Eye (tissue), 1 donor: ENCODE measurements around the gene CD3D.
"Not testable (repeated sequence)": the region's sequence is repeated elsewhere in the genome, so short reads cannot be mapped to it uniquely, and the experiment has no call there.

Source experiments
- DNase-seq: peaks from one replicate; pipeline ENCODE4 v3.0.0-alpha.2; 2015

The CD3D gene

DNA sequence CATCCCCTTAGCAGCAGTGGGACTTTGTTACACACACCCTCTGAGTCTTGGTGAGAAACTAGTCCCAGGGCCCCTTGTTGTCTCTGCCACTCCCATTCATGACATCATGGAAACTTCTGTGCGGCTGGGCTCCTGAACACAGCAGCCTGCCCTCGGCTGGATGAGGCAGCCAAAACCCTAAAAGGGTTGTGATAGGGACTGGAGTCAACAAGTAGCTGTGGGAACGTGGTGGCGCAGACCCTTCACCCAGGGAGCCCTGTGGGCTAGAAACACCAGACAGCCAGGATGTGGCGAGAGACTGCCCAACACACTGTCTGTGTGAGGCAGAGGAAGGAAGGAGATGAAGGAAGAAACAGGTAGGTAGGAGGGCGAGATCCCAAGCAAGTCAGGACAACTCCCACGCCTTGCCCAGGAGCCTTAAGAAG is 3.9 kb downstream of the CD3D start:
- DNase-seq, result no peak

DNA sequence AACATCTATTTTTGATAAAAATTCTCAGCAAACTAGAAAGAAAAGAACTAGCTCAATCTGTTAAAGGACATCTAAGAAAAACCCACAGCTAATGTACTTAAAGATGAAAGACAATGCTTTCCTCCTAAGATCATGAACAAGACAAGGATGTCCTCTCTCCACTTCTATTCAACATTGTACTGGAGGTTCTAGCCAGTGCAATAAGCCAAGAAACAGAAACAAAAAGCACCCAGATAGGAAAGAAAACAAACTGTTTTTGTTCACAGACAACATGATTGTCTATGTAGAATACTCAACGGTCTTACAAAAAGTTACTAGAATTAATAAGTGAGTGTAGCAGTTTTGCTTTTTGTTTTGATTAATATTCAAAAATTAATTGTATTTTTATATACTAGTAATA is 7.8 kb downstream of the CD3D start:
- DNase-seq, result no peak

DNA sequence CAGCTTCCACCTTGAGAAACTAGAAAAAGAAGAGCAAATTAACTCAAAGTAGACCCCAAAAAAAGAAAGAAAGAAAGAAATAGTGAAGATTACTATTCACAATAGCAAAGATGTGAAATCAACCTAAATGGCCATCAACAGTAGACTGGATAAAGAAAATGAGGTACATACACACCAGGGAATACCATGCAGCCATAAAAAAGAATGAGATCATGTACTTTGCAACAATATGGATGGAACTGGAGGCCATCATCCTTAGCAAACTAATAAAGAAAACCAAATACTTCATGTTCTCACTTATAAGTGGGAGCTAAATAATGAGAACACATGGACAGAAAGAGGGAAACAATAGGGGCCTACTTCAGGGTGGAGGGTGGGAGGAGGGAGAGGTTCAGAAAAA is 13.8 kb downstream of the CD3D start:
- no peak for DNase-seq

DNA sequence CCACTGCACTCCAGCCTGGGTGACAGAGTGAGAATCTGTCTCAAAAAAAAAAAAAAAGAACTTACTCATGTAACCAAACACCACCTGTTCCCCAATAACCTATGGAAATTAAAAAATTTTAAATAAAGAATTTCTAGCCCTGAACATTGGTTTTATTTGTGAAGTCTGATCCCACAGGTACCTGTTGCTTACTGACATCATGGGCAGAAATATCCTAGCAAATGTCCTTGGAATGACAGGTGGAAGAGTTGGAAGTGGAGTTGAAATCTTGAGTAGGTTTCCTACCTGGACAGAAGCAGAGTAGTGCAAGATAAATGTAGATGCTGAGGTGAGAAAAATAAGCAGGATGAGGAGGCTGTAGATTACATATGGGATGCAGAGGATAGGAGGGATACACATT is 17.2 kb downstream of the CD3D start:
- DNase-seq, result no peak

DNA sequence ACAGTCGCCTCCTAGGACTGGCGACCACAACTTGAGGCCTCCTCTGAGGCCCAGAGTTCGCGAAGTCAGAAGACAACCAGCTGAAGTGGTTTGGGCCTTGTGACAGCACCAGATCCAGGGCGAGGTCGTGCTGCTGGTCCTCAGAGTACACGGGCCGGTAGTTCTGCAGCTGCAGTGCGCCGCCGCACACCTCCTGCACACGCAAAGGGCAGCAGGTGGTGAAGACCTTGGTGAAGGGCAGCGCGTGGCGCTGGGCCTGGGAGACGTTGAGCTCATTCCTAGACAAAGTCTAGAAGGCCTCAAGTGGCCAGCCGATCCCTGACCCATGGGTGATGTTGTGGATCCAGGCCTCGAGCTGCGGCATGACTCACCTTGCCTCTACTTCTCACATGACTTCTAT is 19.8 kb downstream of the CD3D start:
- no peak for DNase-seq

DNA sequence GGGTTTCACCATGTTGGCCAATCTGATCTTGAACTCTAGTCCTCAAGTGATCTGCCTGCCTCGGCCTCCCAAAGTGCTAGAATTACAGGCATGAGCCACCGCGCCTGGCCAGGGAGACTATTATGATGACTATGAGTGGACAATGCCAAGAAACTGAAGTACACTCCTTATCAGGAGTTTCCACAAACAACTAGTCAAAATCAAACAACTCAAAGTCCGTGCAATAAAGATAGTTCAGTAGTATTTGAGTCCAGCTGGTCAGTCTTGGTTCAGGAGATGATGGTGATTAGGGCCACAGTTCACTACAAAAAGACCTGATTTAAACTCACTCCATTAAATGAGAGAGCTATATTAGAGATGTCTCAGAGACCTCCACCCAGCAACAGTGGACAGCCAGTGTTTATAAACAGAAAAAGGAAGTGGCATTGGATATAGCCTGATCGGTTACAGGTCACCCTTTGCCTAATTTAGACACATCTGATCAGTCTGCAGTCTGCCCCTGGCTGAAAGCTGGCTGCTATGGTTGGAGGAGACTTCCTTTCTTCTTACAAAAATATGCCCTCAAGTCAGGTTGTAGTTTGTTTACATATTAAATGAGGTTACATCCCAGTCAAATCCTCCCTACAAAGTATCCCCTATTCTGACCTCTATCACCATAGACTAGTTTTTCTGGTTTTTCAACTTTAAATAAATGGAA is 21.0 kb downstream of the CD3D start:
- DNase-seq, result no peak

DNA sequence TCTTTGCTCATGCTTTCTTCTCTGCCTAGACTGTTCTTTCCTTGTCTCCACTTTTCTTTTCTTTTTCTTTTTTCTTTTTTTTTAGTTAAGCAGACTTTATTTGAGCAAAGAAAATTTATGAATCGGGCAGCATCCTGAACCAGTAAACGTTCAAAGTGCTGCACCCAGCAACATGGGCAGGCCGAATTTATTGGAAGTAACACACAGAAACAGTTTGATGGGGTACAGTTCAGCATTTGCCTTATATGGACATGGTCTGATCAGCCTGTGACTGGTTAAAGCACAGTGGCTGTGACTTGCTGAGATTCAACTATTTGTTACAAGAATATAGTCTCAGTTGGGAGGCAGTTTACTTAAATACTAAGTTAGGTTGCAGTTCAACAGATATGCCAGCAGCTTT is 22.0 kb downstream of the CD3D start:
- DNase-seq, result no peak

DNA sequence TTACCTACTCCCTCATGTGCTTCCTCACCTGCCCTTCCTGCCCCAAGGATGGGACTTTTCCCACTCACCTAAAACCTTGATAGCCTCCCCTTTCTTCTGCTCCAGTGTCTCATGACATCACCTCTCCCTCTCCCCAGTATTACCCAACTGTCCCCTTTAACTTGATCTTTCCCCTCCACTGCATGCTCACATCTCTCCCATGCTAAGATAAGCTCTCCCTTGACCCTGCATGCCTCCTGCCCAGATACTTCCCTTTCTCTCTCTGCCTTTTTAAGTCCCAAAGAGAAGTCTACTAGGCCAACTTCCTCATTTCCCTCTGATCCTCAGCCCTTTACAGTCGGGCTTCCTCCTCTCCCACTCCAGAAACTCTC is 23.2 kb downstream of the CD3D start:
- no peak for DNase-seq

DNA sequence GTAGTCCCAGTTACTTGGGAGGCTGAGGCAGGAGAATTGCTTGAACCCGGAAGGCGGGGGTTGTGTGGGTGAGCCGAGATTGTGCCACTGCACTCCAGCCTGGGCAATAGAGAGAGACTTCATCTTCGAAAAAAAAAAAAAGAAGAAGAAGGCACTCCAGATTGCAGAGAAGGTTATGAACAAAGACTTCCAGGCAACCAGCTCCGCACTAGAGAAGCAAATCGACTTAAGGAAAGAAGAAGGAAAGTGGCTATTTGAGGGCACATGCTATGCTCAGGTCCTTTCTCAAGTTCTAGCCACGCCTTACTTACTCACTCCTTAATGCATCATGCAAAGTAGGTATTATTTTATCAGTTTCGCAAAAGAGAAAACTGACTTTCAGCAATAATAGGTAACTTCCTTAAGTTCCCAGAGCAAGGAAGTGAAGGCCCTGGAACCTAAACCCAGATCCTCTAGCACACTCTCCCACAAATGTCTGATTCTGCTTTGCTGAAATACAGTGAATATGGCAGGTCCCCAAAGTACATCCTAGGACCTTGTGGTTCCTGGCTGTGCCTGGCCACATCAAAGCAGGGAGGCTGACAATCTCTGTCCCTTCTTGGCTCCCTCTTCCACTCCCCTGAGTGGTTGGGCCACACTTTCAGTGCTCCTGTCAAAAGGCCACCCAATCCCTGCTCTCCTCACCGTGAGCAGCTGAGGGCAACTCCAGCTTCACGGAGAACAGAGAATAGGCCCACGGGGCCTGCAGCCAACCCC is 23.7 kb downstream of the CD3D start:
- DNase-seq, result no peak

DNA sequence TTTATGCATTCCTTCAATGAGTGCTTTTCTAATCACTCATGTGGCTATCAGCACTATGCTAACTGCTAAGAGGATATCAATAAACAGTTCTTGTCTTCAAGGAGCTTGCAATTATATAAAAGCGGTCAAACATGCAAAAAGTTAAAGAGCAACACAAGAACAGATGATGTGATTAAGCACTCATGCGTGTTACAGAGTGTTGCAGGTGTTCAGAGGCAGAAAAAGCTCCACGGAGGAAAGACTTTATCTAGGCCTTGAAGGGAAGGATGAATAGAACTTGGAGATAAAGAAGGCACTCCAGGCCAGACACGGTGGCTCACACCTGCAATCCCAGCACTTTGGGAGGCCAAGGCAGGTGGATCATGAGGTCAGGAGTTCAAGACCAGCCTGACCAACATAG is 24.4 kb downstream of the CD3D start:
- no peak for DNase-seq

DNA sequence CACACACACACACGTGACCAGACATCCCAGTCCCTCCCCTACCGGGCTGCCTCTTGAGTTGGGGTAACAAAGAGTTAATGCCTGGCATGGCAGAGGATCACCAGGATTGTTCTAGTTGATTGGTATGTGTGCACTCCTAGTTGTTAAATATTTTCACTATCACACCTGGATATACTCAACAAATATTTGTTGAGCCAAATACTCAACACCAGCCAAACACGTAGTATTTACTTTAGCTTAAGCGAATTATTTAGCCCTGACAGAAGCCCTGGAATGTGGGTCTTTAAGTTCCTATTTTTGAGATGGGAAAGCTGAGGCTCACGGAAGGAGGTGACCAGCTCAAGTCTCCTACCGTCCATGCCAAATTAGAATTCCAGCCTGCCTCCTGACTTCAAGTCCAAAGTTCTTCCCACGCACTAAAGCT is 27.5 kb downstream of the CD3D start:
- no peak for DNase-seq

DNA sequence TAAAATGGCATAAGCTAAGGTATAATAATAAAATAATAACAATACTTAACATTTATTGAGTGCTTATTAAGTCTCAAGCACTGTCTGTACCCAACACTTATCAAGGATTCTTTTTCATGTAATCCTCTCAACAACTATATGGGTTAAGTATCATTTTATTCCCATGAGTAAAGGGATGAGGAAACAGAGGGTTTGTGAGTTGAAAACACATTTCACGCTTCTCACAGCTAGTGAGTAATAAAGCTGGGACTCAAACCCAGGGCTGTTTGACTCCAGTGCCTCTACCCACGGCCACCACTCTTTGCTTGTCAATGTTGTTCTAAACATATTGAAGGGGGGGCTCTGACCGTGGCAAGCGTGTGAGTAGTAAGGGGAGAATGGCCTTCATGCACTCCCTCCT is 29.3 kb downstream of the CD3D start:
- no peak for DNase-seq

DNA sequence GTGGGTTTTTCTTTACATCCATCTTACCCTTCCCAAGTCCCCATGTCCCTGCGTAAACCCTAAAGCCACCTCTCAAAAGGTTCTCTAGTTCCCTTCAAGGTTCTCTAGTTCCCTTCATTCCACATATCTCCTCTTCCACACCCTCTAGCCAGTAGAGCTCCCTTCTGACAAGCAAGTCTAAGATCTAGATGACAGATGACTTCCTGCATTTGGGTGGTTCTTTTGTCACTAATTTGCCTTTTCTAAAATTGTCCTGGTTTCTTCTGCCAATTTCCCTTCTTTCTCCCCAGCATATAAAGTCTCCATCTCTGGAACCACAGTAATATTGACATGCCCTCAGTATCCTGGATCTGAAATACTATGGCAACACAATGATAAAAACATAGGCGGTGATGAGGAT is 30.2 kb downstream of the CD3D start:
- no peak for DNase-seq

DNA sequence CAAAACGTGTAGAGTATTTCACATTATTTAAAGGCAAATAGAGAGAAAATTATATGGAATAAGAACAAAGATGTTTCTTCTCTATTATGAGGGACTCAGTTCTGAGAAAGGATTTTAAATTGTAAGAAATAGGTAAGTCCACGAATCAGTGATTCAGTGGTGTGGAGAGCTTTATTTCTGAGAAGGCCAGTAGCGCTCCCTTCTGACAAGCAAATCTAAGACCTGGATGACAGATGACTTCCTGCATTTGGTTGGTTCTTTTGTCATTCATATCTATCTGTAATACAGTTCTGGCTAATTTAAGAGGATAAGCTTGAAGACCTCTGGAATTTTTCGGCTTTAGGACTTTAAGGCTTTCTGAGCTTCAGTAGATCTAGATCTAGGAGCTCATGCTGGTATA is 31.0 kb downstream of the CD3D start:
- no peak for DNase-seq

DNA sequence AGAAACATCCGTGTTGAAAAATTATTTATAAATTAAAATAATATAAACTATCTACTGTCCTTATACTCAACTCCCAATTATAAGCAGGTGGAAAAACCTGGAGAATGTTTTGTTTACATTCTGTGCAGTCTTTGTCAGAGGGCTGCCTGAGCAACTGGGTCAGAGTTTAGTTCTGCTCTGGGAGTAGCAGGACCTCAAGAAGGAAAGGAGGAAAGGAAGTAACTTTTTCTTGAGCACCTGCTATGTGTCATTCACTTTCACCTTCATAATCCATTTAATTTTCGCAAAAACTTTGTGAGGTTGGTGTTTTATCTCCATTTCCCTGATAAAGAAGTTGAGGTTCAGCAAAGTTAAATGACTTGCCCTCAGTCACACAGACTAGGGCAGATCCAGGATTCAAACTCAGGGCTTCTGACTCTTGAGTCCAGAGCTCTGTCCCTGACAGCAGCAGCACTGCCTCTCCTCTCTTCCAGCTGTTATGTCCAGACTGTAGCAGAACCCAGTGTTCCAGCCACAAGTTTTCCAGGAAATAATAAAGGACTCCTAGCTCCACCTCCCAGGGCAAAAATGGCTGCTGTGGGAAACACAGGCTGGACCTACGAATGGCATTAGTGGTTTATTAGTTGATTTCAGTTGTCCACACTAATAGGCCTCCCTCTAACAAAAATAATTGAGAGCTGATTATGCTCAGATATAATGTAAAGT is 31.6 kb downstream of the CD3D start:
- no peak for DNase-seq

DNA sequence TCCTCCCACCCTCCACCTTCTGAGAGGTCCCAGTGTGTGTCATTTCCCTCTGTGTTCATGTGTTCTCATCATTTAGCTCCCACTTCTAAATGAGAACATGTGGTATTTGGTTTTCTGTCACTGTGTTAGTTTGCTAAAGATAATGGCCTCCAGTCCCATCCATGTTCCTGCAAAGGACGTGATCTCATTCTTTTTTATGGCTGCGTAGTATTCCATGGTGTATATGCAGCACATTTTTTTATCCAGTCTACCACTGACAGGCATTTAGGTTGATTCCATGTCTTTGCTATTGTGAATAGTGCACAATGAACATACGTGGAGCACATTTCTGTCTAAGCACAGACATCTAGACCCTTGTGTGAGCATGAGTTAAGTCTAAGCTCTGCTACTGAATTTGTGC is 32.2 kb downstream of the CD3D start:
- DNase-seq, result no peak

DNA sequence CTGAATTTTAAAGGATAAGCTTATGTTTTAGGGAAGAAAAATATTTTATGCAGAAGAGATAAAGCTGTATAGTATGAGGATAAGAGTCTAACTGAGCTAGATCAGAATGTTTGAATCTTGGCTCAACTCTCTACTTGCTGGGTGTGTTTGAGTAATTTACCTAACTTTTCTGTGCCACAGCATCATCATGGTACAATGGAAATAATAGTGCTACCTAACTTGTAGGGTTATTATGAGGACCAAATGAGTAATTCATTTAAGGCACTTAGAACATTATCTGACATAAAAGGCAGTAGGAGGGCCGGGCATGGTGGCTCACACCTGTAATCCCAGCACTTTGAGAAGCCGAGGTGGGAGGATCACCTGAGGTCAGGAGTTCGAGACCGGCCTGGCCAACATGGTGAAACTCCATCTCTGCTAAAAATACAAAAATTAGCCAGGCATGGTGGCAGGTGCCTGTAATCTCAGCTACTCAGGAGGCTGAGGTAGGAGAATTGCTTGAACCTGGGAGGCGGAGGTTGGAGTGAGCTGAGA is 33.4 kb downstream of the CD3D start:
- not testable (repeated sequence) for DNase-seq

DNA sequence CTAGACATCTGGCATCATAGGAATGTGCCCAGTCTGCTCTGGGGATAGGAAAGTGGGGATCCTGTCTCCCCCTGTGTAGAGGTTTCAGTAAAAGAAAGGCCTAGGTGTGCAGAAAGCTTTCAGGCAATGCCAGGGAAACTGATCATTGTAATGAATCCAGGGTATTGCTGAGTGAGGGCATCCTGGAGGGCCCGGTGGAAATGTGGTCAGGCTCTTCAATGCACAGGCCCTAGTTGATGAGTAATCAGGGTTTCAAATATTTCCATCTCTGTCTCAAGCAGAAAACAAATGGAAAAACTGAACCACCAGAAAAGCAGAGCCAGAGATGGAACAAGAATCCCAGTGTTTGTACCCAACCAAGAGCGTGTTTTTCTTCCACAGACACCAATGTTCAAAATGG is 35.9 kb downstream of the CD3D start:
- DNase-seq, result no peak

DNA sequence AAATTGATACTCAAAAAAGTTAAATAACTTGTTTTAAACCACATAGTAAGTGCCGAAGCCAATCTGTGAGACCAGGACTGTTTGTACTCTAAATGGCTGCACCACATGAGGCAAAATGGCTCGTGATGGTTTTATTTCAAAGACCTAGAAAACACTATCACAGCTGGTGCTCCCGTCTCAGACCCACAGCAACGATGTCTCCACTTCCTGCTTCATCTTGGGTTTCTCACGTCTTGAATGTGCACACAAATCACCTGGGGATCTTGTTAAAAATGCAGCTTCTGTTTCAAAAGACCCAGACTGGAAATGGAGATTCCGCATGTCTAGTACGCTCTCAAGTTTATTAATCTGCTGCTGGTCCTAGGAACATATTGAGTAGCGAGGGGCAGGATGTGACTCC is 36.8 kb downstream of the CD3D start:
- no peak for DNase-seq

DNA sequence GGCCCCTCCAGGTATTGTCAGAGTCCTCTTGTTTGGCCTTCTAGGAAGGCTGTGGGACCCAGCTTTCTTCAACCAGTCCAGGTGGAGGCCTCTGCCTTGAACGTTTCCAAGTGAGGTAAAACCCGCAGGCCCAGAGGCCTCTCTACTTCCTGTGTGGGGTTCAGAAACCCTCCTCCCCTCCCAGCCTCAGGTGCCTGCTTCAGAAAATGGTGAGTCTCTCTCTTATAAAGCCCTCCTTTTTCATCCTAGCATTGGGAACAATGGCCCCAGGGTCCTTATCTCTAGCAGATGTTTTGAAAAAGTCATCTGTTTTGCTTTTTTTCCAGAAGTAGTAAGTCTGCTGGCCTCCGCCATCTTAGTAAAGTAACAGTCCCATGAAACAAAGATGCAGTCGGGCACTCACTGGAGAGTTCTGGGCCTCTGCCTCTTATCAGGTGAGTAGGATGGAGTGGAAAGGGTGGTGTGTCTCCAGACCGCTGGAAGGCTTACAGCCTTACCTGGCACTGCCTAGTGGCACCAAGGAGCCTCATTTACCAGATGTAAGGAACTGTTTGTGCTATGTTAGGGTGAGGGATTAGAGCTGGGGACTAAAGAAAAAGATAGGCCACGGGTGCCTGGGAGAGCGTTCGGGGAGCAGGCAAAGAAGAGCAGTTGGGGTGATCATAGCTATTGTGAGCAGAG is 37.8 kb downstream of the CD3D start, which contains the start of gene CD3E:
Gene CD3E (plus strand): TSS at position 163 of the 681 bp plus-strand sequence. CDS start 223 bp downstream, at position 386.
- DNase-seq, result no peak

DNA sequence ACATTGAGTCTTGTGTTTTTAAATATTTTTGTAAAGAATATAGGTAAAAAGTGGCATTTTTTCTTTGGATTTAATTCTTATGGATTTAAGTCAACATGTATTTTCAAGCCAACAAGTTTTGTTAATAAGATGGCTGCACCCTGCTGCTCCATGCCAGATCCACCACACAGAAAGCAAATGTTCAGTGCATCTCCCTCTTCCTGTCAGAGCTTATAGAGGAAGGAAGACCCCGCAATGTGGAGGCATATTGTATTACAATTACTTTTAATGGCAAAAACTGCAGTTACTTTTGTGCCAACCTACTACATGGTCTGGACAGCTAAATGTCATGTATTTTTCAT is 38.3 kb downstream of the CD3D start:
- no peak for DNase-seq

DNA sequence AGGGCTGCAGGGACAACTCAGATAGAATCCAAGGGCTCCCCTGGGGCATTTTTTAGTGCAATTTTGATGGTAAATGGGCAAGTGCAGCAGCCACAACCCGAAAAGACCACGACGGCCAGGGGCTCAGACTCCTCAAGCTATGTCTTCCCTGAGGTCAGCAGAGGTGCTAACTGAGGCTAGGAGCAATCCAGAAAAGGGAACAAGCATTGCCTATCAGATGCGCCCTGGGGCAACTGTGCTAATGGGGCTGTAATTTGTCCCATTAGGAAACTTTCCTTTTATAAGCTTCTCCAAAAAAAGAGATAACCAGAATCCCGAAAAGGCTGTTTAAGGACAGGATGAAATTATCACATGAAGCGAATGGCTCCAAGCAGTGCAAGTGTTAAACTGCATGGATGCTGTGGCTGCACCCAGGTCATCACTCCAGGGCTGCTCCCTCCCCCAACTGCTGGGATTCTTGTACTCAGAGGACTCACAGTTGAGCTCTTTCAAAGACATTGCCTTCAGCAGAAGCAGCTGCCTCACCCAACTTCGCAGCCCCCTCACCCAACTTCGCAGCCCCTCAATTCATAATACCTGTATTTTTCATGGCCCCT is 40.8 kb downstream of the CD3D start:
- DNase-seq, result no peak
